HuH-7.5 (cell line): ENCODE data around the gene TCIRG1.
A peak's percentile ranks its signal among the peaks of the same experiment; 100 is the strongest.

Experiments used
- DNase-seq: peaks from one replicate; pipeline ENCODE4 v3.0.0; 2011; ENCODE audit warnings: low spot score

Gene TCIRG1

GRCh38 chr11:68006606-68007166 lies 32.1 kb upstream of the TCIRG1 start:
- no peak for DNase-seq

GRCh38 chr11:68007498-68008380 lies 31.1 kb upstream of the TCIRG1 start:
- DNase-seq, result no peak

GRCh38 chr11:68008381-68009337 lies 30.2 kb upstream of the TCIRG1 start:
- no peak for DNase-seq

- no peak for DNase-seq
Measured at GRCh38 chr11:68009391-68010089, 29.3 kb upstream of the TCIRG1 start.

GRCh38 chr11:68010090-68011041 lies 28.5 kb upstream of the TCIRG1 start, which contains the start of gene ALDH3B1:
ALDH3B1 (plus strand) TSS chr11:68010327; CDS start chr11:68015298, 4,971 bp downstream.
- peak; percentile 99 for DNase-seq

GRCh38 chr11:68011051-68011943 lies 27.5 kb upstream of the TCIRG1 start:
- no peak for DNase-seq

- no peak for DNase-seq
Measured at GRCh38 chr11:68012044-68012842, 26.6 kb upstream of the TCIRG1 start.

- DNase-seq, result no peak
Measured at GRCh38 chr11:68012843-68013610, 25.8 kb upstream of the TCIRG1 start.

GRCh38 chr11:68013611-68014156 lies 25.1 kb upstream of the TCIRG1 start:
- DNase-seq, result no peak

GRCh38 chr11:68014157-68014946 lies 24.5 kb upstream of the TCIRG1 start:
- no peak for DNase-seq

- no peak for DNase-seq
Measured at GRCh38 chr11:68014947-68015447, 23.8 kb upstream of the TCIRG1 start.

GRCh38 chr11:68015467-68015866 lies 23.4 kb upstream of the TCIRG1 start:
- no peak for DNase-seq

GRCh38 chr11:68016161-68016903 lies 22.5 kb upstream of the TCIRG1 start:
- DNase-seq, result no peak

GRCh38 chr11:68016904-68017817 lies 21.7 kb upstream of the TCIRG1 start:
- DNase-seq, result peak; percentile 98
